ENCODE data around the gene FARS2.

FARS2 gene

DNA sequence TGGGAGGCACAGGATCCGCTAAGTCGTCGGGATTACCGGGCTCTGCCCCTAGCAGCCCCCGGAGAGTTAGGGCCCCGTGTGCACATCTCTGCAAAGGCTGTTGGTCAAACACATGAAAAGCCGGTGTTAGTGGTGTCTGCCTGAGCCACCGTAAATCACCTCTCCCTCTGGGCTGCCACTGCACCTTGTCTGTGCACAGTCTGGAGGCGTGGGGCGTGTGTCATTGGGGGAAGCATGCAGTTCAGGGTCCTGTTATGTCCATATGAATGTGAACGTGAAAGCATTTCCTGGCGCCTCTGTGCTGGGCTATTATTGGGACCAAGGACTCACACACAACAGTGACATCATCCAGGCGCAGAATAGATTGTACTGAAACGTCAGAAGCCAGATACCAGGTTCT is 439.9 kb downstream of the FARS2 start:
- Histone ChIP-seq H3K36me3 (ENCODE audit: control insufficient read depth, insufficient read depth, low read length) (no peaks in the 10 kb centered on the region), H3K9me3 (ENCODE audit: control insufficient read depth, low read length) (no peaks in the 10 kb centered on the region), H3K4me1 (ENCODE audit: control insufficient read depth, insufficient read depth, low read length) (no peaks in the 10 kb centered on the region)

GRCh38 chr6:5704708-5705107 is 443.4 kb downstream of the FARS2 start:
- no peak overlapping the region for H3K4me3 ChIP-seq (ENCODE audit: low read length)
- H3K9ac ChIP-seq (ENCODE audit: low read length): no peak overlapping the region
- H3K9me3 ChIP-seq (ENCODE audit: control insufficient read depth, low read length): no peaks in the 10 kb centered on the region
- H3K27me3 ChIP-seq (ENCODE audit: control insufficient read depth, insufficient read depth, low read length): no peaks in the 10 kb centered on the region
- H3K36me3 ChIP-seq (ENCODE audit: control insufficient read depth, insufficient read depth, low read length): no peaks in the 10 kb centered on the region
- H3K4me1 ChIP-seq (ENCODE audit: control insufficient read depth, insufficient read depth, low read length): no peaks in the 10 kb centered on the region

More for the DNA sequence above, 439.9 kb downstream of the FARS2 start:
- Histone ChIP-seq H3K27me3 (ENCODE audit: control insufficient read depth, insufficient read depth, low read length) (no peaks in the 10 kb centered on the region), H3K4me3 (ENCODE audit: low read length) (no peak overlapping the region), H3K9ac (ENCODE audit: low read length) (no peak overlapping the region)

DNA sequence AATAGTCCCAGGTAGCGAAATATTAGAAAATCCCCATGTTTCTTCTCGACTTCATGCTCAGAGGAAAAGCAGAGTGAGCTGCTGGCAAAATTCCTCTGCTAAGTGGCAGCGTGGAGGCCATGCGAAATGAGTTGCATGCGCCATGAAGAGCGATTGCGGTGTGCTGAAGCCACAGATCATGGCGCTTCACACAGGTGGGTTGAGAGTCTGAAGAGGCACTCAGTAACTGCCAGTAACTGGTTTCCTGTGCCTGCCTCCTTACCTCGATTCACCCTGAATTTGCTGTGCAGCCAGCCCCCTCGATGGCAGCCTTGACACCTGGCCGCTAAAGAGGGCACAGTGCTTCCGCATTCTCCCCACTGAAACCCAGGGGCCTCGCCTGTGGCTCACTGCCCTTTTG is 443.9 kb downstream of the FARS2 start:
- Histone ChIP-seq H3K9me3 (ENCODE audit: control insufficient read depth, low read length) (no peaks in the 10 kb centered on the region), H3K9ac (ENCODE audit: low read length) (no peak overlapping the region), H3K36me3 (ENCODE audit: control insufficient read depth, insufficient read depth, low read length) (no peaks in the 10 kb centered on the region), H3K4me3 (ENCODE audit: low read length) (no peak overlapping the region), H3K27me3 (ENCODE audit: control insufficient read depth, insufficient read depth, low read length) (no peaks in the 10 kb centered on the region), H3K4me1 (ENCODE audit: control insufficient read depth, insufficient read depth, low read length) (no peaks in the 10 kb centered on the region)

DNA sequence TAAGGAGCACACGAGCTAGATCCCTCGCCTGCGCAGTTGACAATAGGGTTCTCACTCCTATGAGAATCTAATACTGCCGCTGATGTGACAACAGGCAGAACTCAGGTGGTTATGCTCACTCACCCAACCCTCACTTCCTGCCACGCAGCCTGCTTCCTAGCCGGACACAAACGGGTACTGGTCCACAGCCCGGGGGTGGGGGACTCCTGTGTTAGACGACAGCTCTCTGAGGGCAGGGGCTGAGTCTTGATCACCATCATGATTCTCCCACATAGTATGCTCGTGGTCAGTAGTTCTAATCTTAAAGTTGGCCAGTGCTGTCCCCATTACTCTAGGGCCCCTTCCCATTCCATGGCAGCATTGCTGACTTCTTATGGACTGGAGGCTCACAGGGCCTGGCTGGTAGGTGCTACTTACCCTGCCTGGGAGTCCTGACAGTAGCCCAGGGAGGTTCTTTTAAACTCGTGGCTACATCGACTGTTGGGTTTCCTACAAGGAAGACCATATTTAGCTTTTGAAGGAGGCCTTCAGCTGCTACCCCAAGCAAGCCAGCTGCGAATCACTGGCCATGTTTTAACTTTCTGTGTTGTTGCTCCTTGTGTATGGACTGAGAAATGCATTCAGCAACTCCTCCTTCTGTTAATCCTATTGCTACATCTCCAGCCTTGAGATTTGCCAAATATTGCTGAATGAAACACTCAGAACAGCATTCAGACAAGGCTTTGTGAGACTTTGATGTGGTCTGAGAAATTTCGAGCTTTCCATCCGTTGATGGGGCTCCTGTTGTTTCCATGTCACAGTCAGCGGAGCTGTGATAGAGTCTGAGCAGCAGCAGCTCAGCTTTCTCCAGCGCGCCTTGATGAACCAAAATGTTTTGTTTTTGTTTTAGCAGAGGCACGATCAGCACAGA is 445.1 kb downstream of the FARS2 start:
- no peak overlapping the region for H3K4me3 ChIP-seq (ENCODE audit: low read length)
- H3K27me3 ChIP-seq (ENCODE audit: control insufficient read depth, insufficient read depth, low read length): no peaks in the 10 kb centered on the region
- no peaks in the 10 kb centered on the region for H3K36me3 ChIP-seq (ENCODE audit: control insufficient read depth, insufficient read depth, low read length)
- H3K9ac ChIP-seq (ENCODE audit: low read length): no peak overlapping the region
- H3K4me1 ChIP-seq (ENCODE audit: control insufficient read depth, insufficient read depth, low read length): no peaks in the 10 kb centered on the region
- no peaks in the 10 kb centered on the region for H3K9me3 ChIP-seq (ENCODE audit: control insufficient read depth, low read length)

DNA sequence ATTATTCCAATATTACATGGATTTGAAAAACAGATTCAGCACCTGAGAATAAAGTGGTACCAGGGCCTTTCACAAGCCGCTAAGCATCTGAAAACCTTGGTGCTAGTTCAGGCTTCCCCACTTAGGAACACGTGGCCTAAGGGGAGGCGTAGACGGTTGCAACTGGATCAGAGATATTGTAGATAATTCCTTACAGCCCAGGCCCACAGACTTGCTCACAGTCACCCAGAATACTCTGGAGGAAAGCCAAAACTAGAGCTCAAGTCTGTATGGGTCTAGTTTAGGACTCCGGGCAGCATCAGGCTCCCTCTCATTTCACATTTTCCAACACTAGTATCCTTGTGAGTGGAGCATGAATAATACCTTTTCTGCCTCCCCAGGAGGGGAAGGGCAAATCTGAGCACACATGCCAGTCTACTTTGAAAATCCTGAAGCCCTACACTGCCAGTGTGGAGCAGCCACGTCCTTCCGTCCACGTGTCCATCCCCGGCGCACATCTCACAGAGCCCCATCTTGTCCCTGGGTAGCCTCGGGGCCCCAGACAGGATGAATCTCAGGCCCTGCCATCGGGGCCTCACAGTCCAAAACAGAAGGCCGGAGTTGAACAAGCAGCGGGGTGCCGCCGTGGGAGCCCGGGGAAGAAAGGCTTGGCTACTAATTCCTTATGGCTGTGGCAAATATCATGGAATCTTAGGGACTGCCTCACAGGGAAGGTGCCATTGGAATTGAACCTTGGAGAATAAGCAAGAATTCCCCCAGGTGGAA is 446.1 kb downstream of the FARS2 start:
- H3K36me3 ChIP-seq (ENCODE audit: control insufficient read depth, insufficient read depth, low read length): no peaks in the 10 kb centered on the region
- H3K4me3 ChIP-seq (ENCODE audit: low read length): no peak overlapping the region
- no peaks in the 10 kb centered on the region for H3K27me3 ChIP-seq (ENCODE audit: control insufficient read depth, insufficient read depth, low read length)
- no peak overlapping the region for H3K9ac ChIP-seq (ENCODE audit: low read length)
- no peaks in the 10 kb centered on the region for H3K9me3 ChIP-seq (ENCODE audit: control insufficient read depth, low read length)
- no peaks in the 10 kb centered on the region for H3K4me1 ChIP-seq (ENCODE audit: control insufficient read depth, insufficient read depth, low read length)

GRCh38 chr6:5710516-5710915 is 449.2 kb downstream of the FARS2 start:
- no peaks in the 10 kb centered on the region for H3K4me1 ChIP-seq (ENCODE audit: control insufficient read depth, insufficient read depth, low read length)
- H3K9ac ChIP-seq (ENCODE audit: low read length): no peak overlapping the region
- H3K4me3 ChIP-seq (ENCODE audit: low read length): no peak overlapping the region
- no peaks in the 10 kb centered on the region for H3K27me3 ChIP-seq (ENCODE audit: control insufficient read depth, insufficient read depth, low read length)
- H3K9me3 ChIP-seq (ENCODE audit: control insufficient read depth, low read length): no peaks in the 10 kb centered on the region
- H3K36me3 ChIP-seq (ENCODE audit: control insufficient read depth, insufficient read depth, low read length): no peaks in the 10 kb centered on the region

DNA sequence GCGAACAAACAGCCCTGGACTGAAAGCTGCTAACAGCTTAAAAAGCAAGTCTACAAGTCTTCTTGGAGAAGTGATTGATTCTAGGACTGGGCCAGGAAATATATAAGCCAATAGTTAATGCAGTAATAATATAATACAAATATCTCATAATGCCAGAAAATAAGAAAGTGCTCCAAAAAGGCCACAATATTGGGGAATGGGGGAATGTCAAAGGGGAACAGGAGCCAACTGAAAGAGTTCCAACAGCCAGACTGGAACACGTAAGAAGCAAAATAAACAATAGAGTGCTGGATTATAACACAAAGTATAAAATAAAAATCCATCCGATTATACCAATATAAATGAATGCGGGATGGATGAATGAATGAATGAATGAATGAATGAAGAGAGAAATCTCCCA is 449.6 kb downstream of the FARS2 start:
- H3K4me3 ChIP-seq (ENCODE audit: low read length): no peak overlapping the region
- no peaks in the 10 kb centered on the region for H3K4me1 ChIP-seq (ENCODE audit: control insufficient read depth, insufficient read depth, low read length)
- H3K9me3 ChIP-seq (ENCODE audit: control insufficient read depth, low read length): no peaks in the 10 kb centered on the region
- H3K36me3 ChIP-seq (ENCODE audit: control insufficient read depth, insufficient read depth, low read length): no peaks in the 10 kb centered on the region
- no peaks in the 10 kb centered on the region for H3K27me3 ChIP-seq (ENCODE audit: control insufficient read depth, insufficient read depth, low read length)
- H3K9ac ChIP-seq (ENCODE audit: low read length): no peak overlapping the region

GRCh38 chr6:5712349-5713215 is 451.3 kb downstream of the FARS2 start:
- Histone ChIP-seq H3K9ac (ENCODE audit: low read length) (no peak overlapping the region), H3K4me1 (ENCODE audit: control insufficient read depth, insufficient read depth, low read length) (no peaks in the 10 kb centered on the region), H3K27me3 (ENCODE audit: control insufficient read depth, insufficient read depth, low read length) (no peaks in the 10 kb centered on the region), H3K36me3 (ENCODE audit: control insufficient read depth, insufficient read depth, low read length) (no peaks in the 10 kb centered on the region), H3K4me3 (ENCODE audit: low read length) (no peak overlapping the region), H3K9me3 (ENCODE audit: control insufficient read depth, low read length) (no peaks in the 10 kb centered on the region)

- H3K4me3 ChIP-seq (ENCODE audit: low read length): no peak overlapping the region
- H3K27me3 ChIP-seq (ENCODE audit: control insufficient read depth, insufficient read depth, low read length): no peaks in the 10 kb centered on the region
- H3K9me3 ChIP-seq (ENCODE audit: control insufficient read depth, low read length): no peaks in the 10 kb centered on the region
- no peaks in the 10 kb centered on the region for H3K4me1 ChIP-seq (ENCODE audit: control insufficient read depth, insufficient read depth, low read length)
- H3K36me3 ChIP-seq (ENCODE audit: control insufficient read depth, insufficient read depth, low read length): no peaks in the 10 kb centered on the region
- H3K9ac ChIP-seq (ENCODE audit: low read length): no peak overlapping the region
Observed at GRCh38 chr6:5713519-5713918, 452.2 kb downstream of the FARS2 start.

- H3K27me3 ChIP-seq (ENCODE audit: control insufficient read depth, insufficient read depth, low read length): no peaks in the 10 kb centered on the region
- no peak overlapping the region for H3K4me3 ChIP-seq (ENCODE audit: low read length)
- H3K9ac ChIP-seq (ENCODE audit: low read length): no peak overlapping the region
- H3K36me3 ChIP-seq (ENCODE audit: control insufficient read depth, insufficient read depth, low read length): no peaks in the 10 kb centered on the region
- H3K9me3 ChIP-seq (ENCODE audit: control insufficient read depth, low read length): no peaks in the 10 kb centered on the region
- H3K4me1 ChIP-seq (ENCODE audit: control insufficient read depth, insufficient read depth, low read length): no peaks in the 10 kb centered on the region
Observed at GRCh38 chr6:5718231-5718947, 457.1 kb downstream of the FARS2 start.

- no peaks in the 10 kb centered on the region for H3K4me1 ChIP-seq (ENCODE audit: control insufficient read depth, insufficient read depth, low read length)
- H3K4me3 ChIP-seq (ENCODE audit: low read length): no peak overlapping the region
- H3K9ac ChIP-seq (ENCODE audit: low read length): no peak overlapping the region
- H3K27me3 ChIP-seq (ENCODE audit: control insufficient read depth, insufficient read depth, low read length): no peaks in the 10 kb centered on the region
- no peaks in the 10 kb centered on the region for H3K36me3 ChIP-seq (ENCODE audit: control insufficient read depth, insufficient read depth, low read length)
- no peaks in the 10 kb centered on the region for H3K9me3 ChIP-seq (ENCODE audit: control insufficient read depth, low read length)
Observed at GRCh38 chr6:5723841-5724691, 462.8 kb downstream of the FARS2 start.
